Gastroesophageal sphincter (tissue), 4 donors: ENCODE measurements around the gene AUNIP. TPM values are rescaled to one million over a fixed set of nuclear protein-coding genes. Genes with fewer than 3 reads are reported as not detected.
A peak's percentile ranks its signal among the peaks of the same experiment; 100 is the strongest.
"Not testable (repeated sequence)": the region's sequence is repeated elsewhere in the genome, so short reads cannot be mapped to it uniquely, and the experiment has no call there.

Source experiments
- ATAC-seq: fragments of 150-250 bp; one replicate; pipeline ENCODE4 v1.9.1; 2016; ENCODE audit warnings: mild to moderate bottlenecking, moderate library complexity
- H3K27ac ChIP-seq, 4 donors: fragments of 200-600 bp; sonication (generic) in 3 of 4; 1 replicate in 3 of 4; 2 replicates in 1 of 4; pipeline ENCODE4 v1.5.1; 2016 to 2019
- H3K27me3 ChIP-seq: fragments of 200-600 bp; sonication (generic); one replicate; pipeline ENCODE4 v1.5.1; 2019
- H3K36me3 ChIP-seq, 2 donors: fragments of 200-600 bp; sonication (generic); one replicate each; pipeline ENCODE4 v1.5.1; 2019; ENCODE audit warnings: control low read depth in 1 of 2
- H3K4me1 ChIP-seq, 3 donors: fragments of 200-600 bp; sonication (generic); 1 replicate in 2 of 3; 2 replicates in 1 of 3; pipeline ENCODE4 v1.5.1; 2016 to 2019; ENCODE audit warnings: control low read depth in 2 of 3
- H3K4me3 ChIP-seq, 2 donors: fragments of 200-600 bp; sonication (generic); one replicate each; pipeline ENCODE4 v1.5.1; 2019; ENCODE audit warnings: mild to moderate bottlenecking in 1 of 2, moderate library complexity in 1 of 2
- H3K9me3 ChIP-seq, 3 donors: fragments of 200-600 bp; sonication (generic); one replicate each; pipeline ENCODE4 v1.5.1; 2017 to 2019; ENCODE audit warnings: control low read depth in 2 of 3
- CTCF ChIP-seq, 4 experiments: fragments of 200-600 bp in 2 of 4; fragments of 450-650 bp in 2 of 4; sonication (generic) in 1 of 4; IDR thresholded peaks; one replicate each; pipeline ENCODE4 v1.5.1; 2017 to 2019; ENCODE audit warnings: antibody characterized with exemption in 4 of 4, mild to moderate bottlenecking in 2 of 4, moderate library complexity in 2 of 4
- EP300 ChIP-seq: sonication (generic); formaldehyde crosslinking; IDR thresholded peaks from one replicate; pipeline ENCODE4 v1.6.1; 2017; ENCODE audit warnings: antibody characterized with exemption, mild to moderate bottlenecking
- POLR2A ChIP-seq, 2 donors: fragments of 450-650 bp; IDR thresholded peaks; one replicate each; pipeline ENCODE4 v1.6.1; 2017; ENCODE audit warnings: antibody characterized with exemption in 2 of 2, mild to moderate bottlenecking in 2 of 2, moderate library complexity in 1 of 2
- POLR2AphosphoS5 ChIP-seq: sonication (generic); formaldehyde crosslinking; IDR thresholded peaks from one replicate; pipeline ENCODE4 v1.6.1; 2017; ENCODE audit warnings: antibody characterized with exemption
- WGBS, 2 donors: methylation state at CpG; one replicate each; pipeline ENCODE4 v1.1.5; 2018; ENCODE audit warnings: low coverage in 1 of 2; 5-methylcytosine and 5-hydroxymethylcytosine counted together
- total RNA-seq, 4 donors: library from RNA; depleted of rRNA; stranded (reverse); fragments of >200 nt; gene quantifications; one replicate each; pipeline ENCODE4 v1.1.0, GENCODE V29; 2016

The AUNIP gene
- total RNA-seq, 4 donors from 2014 or later, result 0.52 to 1.1 TPM; not detected in 2

GRCh38 chr1:25844536-25845337 is 14.5 kb downstream of the AUNIP start:
- no peaks in the 10 kb centered on the region for H3K9me3 ChIP-seq
- no peak for ATAC-seq
- H3K36me3 ChIP-seq, result no peaks in the 10 kb centered on the region
- no peaks in the 10 kb centered on the region for H3K27me3 ChIP-seq
- TF ChIP-seq POLR2A (IDR thresholded peaks at IDR 0.05) (no peak), EP300 (no peak), POLR2AphosphoS5 (no peak), CTCF (IDR thresholded peaks at IDR 0.05) (no peak)
- H3K4me1 ChIP-seq, result no peaks in the 10 kb centered on the region
- H3K27ac ChIP-seq, result no peak overlapping the region
- no peak overlapping the region for H3K4me3 ChIP-seq
- 90 to 92% methylated on average over 3 of the region's 3 CpGs for WGBS, 2 donors

GRCh38 chr1:25843483-25843882 is 15.8 kb downstream of the AUNIP start:
- ATAC-seq, result no peak

GRCh38 chr1:25839808-25840207 is 19.4 kb downstream of the AUNIP start:
- not testable (repeated sequence) for H3K27me3 ChIP-seq, H3K9me3 ChIP-seq, H3K4me3 ChIP-seq, H3K4me1 ChIP-seq, H3K27ac ChIP-seq, ATAC-seq, H3K36me3 ChIP-seq
- 100% methylated on average over 2 to 3 of the region's 4 CpGs for WGBS, 2 donors

More at GRCh38 chr1:25843483-25843882, 15.8 kb downstream of the AUNIP start:
- no peak for TF ChIP-seq EP300
- no peak for TF ChIP-seq CTCF (IDR thresholded peaks at IDR 0.05)
- no peak for TF ChIP-seq POLR2AphosphoS5
- no peak for TF ChIP-seq POLR2A (IDR thresholded peaks at IDR 0.05)
- no peak overlapping the region for H3K4me3 ChIP-seq
- H3K9me3 ChIP-seq, result no peaks in the 10 kb centered on the region
- no peaks in the 10 kb centered on the region for H3K36me3 ChIP-seq
- 79 to 81% methylated on average over 3 of the region's 3 CpGs for whole genome bisulfite sequencing, 2 donors
- H3K4me1 ChIP-seq, result no peaks in the 10 kb centered on the region
- H3K27me3 ChIP-seq, result no peaks in the 10 kb centered on the region
- no peak overlapping the region for H3K27ac ChIP-seq

- Histone ChIP-seq H3K4me3 (no peak overlapping the region), H3K36me3 (peaks cover 0 to 33% of the 10 kb centered on the region in 2 donors), H3K27me3 (no peaks in the 10 kb centered on the region), H3K4me1 (peaks cover 0 to 7% (median 0%) of the 10 kb centered on the region in 3 donors), H3K27ac (no peak overlapping the region), H3K9me3 (no peaks in the 10 kb centered on the region)
- no peak for ATAC-seq
- WGBS, 2 donors, result 100% methylated on average over 1 of the region's 1 CpG
- TF ChIP-seq CTCF (IDR thresholded peaks at IDR 0.05) (peak in 1 of 4 experiments; percentile 5), POLR2A (IDR thresholded peaks at IDR 0.05) (no peak)
Observed at GRCh38 chr1:25837262-25837875, 21.9 kb downstream of the AUNIP start.

GRCh38 chr1:25836695-25837094 is 22.6 kb downstream of the AUNIP start:
- TF ChIP-seq POLR2AphosphoS5, result no peak
- no peak for TF ChIP-seq EP300
- TF ChIP-seq CTCF (IDR thresholded peaks at IDR 0.05), result no peak
- no peak for TF ChIP-seq POLR2A (IDR thresholded peaks at IDR 0.05)
- Histone ChIP-seq H3K27me3 (no peaks in the 10 kb centered on the region), H3K9me3 (no peaks in the 10 kb centered on the region), H3K4me3 (no peak overlapping the region), H3K27ac (no peak overlapping the region), H3K36me3 (peaks cover 0 to 40% of the 10 kb centered on the region in 2 donors), H3K4me1 (peaks cover 0 to 7% (median 0%) of the 10 kb centered on the region in 3 donors)
- ATAC-seq, result no peak
- 57 to 64% methylated on average over 3 of the region's 3 CpGs for WGBS, 2 donors
